SK-N-SH treated with all-trans-retinoic acid at 6 μM for 48 hours (cell line): Measurements from ENCODE around the gene WDR12.
"Not testable (repeated sequence)": the region's sequence is repeated elsewhere in the genome, so short reads cannot be mapped to it uniquely, and the experiment has no call there.

Experiments
- ARNTL ChIP-seq: fragments of 450-650 bp; formaldehyde crosslinking; IDR thresholded peaks from 2 replicates; pipeline ENCODE4 v1.5.0; 2020; ENCODE audit warnings: low read depth, mild to moderate bottlenecking, moderate library complexity, borderline replicate concordance
- PATZ1 ChIP-seq: fragments of 250-450 bp; sonication (Bioruptor Pico); IDR thresholded peaks from 2 replicates; pipeline ENCODE4 v1.8.0; 2020; ENCODE audit warnings: mild to moderate bottlenecking, moderate library complexity, borderline replicate concordance
- PPARA ChIP-seq: fragments of 250-450 bp; sonication (Bioruptor Pico); IDR thresholded peaks from 2 replicates; pipeline ENCODE4 v1.5.0; 2020; ENCODE audit warnings: mild to moderate bottlenecking, borderline replicate concordance
- ZFP30 ChIP-seq: fragments of 450-650 bp; formaldehyde crosslinking; IDR thresholded peaks from 2 replicates; pipeline ENCODE4 v1.5.0; 2022; ENCODE audit warnings: mild to moderate bottlenecking, moderate library complexity
- ZNF565 ChIP-seq: fragments of 450-650 bp; formaldehyde crosslinking; conservative IDR thresholded peaks from 2 replicates; pipeline ENCODE4 v1.5.0; 2020; ENCODE audit warnings: low read depth, mild to moderate bottlenecking, moderate library complexity

- not testable (repeated sequence) for TF ChIP-seq PATZ1 (CRISPR knock-in tag); ZNF565 (CRISPR knock-in tag); PPARA (CRISPR knock-in tag); ARNTL (CRISPR knock-in tag); ZFP30
Measured at GRCh38 chr2:202910250-202910649, 1.2 kb downstream of the WDR12 start.
